ENCODE results near the gene MID1IP1.

MID1IP1 gene

DNA sequence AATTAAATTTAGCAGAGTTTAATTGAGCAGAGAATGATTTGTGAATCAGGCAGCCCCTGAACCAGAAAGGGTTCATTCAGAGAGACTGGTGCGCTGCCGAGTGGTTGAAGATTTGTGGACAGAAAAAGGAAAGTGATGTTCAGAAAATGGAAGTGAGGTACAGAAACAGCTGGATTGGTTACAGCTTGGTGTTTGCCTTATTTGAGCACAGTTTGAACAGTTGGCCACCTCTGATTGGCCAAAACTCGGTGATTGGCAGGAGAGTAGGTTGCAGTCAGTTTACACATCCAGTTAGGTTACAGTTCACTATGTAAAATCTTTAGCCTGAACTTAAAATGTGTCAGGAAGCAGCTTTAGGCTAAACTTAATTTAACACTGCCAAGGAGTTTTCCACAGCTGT, 14.9 kb downstream of the MID1IP1 start:
- DNase-seq (ENCODE audit: low spot score) = no peak

DNA sequence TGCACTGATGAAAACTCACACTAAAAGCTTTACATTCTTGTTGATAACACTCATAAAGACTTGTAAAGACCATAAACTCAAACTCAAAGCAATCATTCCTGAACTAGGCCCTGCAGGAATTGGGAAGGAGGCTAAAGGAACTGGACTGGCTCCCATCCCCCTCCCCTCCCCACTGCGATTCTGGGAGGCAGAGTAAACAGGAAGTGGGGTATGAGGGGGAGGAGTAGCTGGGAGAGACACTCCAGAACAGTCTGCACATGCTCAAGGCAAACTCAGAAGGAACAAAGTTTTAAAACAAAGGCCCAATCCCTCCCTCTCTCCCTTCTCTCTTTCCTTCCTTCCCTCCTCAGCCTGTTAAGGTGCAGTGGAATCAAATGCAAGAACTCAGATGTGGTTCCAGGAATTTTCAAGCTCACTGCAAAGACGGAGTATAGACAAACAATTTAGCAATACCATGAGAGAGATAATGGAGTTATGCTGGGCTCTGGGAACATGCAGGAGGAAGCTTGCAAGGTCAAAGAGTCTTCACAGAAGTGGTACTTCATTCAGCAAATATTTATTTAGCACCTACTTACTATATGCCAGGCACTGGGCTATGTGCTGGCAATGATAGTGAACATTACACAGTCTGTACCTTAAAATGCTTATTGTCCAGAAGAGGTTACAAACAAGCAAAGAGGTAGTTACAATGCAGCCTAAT, 15.9 kb downstream of the MID1IP1 start:
- no peak for DNase-seq (ENCODE audit: low spot score)

DNA sequence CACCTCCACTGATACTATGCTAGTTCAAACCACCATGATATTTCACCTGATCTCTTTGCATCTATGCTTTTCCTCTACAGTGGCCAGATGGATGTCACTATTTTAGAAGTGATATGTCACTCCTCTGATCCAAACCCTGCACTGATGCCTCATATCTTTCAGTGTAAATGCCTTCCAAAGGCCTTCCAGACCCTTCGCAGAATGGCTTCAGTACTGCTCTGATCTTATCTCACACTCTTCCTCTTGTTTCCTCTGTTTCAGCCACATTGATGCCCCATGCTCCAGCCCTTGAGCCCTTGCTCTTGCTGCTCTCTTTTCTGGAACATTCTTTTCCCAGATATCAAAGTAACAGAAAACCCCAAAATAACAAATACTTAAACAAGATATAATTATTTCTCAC, 17.9 kb downstream of the MID1IP1 start:
- no peak for DNase-seq (ENCODE audit: low spot score)

DNA sequence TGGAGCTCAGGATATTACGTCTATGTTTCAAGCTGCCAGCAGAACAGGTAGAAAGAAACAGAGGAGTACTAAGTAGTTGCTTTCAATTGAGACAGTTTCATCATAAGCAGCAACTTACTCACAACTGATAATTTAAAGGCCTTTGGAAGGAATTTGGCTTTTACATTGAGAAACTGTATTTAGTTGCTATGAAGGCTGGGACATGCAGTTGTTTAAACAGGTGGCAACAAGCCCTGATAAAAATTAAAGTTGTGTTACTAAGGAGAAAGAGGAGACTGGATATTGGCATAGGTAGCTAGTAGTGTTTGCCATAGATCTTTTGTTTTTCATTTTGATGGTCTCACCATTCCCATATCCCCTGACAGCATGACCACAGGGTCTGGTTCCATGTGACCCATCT, 18.4 kb downstream of the MID1IP1 start:
- no peak for DNase-seq (ENCODE audit: low spot score)

DNA sequence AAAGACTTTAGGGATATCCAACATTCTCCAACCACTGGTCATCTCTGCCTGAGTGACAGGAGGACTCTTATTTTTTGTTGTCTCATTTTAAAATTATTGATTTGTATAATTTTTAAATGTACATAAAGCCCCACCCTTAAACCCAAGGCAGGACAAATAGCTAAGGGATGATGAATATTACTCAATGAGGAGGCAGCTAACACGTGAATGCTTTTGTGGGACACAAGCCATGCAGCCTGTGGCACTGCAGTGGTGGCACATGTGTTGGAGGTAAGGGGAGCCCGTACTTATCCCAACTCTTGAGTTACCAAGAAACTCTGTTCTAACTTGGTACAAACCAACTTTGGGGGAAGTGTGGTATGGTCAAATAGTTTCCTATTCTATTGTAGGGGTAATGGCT, 19.5 kb downstream of the MID1IP1 start:
- DNase-seq (ENCODE audit: low spot score) = no peak

DNA sequence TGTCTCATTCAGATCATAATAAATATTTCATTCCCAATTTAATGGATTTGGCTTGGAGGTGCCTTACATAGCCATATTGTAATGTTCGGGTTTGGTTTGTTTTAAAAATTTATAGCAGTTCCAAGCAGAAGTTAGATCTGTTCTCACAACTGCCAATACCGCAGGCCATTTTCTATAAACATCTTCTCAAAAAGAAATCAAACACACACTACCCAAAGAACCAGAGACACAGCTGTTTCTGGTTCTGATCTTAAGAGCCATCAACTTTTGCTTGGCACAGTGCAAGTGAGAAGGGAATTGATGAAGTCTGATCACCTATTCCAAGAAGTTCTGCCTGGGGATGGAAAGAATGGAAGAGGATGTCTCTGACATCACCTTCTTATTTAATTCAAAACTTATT, 22.9 kb downstream of the MID1IP1 start:
- DNase-seq (ENCODE audit: low spot score) = no peak

DNA sequence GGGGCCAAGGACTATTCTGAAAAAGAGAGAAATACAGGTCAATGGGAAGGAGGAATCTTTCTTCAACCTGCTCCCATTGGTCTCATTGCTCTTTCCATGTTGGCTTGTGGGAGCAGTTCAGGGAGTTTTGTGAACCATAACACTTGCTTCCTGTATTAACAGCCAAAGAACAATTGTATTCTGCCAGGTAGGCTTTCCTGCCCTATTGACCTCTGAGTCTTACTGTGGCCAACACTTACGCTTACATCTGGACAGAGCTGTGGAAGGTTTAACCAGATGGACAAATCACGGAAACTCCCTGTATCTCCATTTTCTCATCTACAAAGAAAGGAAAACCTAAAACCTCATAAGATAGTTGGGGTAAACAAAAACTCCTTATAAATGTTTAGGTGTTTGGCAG, 30.7 kb downstream of the MID1IP1 start:
- no peak for DNase-seq (ENCODE audit: low spot score)

DNA sequence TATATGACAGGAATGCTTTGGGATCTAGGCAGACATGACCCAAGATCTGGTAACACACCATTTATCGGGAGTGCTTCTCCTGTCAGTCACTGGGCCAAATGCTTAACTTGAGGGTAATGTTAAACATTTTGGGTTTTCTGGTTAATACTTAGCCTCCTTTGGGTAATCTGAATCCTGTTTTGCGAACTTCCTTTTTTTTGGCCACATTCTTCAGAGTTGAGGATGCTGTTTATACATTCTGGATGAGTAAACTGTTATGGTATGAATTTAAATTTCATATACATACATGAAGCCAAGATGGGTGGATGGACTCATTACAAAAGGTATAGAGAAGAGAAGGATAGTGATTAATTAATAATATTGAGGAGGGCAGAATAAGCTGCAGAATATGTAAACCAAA, 36.1 kb downstream of the MID1IP1 start:
- DNase-seq (ENCODE audit: low spot score) = no peak

DNA sequence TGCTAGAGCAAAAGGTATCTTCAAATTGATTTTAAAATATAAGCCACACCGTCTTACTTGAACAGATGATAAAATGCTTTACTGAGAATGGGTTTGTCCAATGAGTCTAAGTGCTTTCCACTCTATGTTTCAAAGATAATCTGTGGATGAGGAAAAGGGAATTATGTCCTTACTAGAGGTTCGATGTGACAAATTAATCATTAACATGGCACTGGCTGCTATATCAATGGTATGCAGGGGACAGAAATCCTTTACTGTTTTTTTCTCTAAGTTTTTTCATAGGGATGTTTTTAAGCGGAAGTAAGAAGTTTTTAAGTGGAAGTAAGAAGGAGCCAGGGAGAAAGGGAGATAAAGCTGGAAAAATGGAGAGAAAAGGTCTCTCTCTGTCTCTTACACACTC, 38.0 kb downstream of the MID1IP1 start:
- no peak for DNase-seq (ENCODE audit: low spot score)

DNA sequence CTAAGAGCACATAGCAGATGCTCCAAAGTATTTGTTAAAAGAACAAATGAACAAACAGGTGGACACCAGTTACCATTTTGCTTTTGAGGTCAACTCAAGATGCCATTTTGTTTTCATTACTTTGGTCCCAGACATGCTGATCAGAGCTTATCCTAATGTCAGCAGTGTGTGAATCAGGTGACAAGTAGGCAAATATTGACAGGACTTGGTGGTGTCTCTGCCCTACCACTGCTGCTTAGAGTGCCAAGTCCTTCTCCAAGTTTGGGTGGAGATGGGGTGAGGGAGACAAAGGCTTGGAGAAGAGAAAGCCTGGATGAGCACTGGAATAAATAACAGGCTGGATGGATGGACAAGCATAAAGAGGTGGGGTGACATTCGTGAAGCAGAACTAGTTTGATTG, 38.7 kb downstream of the MID1IP1 start:
- no peak for DNase-seq (ENCODE audit: low spot score)

DNA sequence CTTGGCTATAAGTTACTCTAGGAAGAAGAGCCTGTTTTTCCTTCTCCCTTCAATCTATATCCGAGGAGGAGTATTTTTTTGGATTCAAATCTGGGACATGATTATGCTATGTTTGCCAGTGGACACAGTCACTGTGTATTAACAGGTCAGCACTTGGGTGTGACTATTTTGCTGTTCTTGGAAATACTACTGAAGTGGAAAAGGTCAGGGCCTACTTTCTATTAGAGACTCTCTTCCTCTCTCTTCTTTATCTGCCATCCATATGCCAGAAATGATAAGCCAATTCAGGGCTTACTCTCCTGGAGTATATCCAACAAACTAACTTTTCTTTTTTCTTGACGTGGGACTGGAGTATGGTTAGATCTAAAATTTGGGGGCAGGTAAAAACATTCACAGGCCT, 40.5 kb downstream of the MID1IP1 start:
- no peak for DNase-seq (ENCODE audit: low spot score)

DNA sequence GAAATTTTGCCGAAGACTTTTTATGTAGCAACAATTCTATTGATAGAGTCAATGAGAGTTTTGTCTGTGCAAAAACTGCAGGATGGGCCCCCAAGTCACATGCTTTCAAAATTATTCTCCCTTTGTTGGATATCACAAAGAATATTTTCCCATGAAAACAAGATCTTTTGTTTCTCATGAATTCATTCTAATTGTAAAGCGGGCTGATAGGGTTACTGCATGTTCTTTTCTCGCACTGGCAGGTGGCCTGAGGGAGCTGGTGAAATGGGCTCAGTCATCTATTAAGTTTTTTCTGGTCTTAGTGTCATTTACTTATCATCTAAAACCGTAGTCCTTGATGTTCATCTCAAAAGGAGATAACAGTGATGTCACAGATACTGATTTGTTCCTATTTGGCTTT, 44.2 kb downstream of the MID1IP1 start:
- no peak for DNase-seq (ENCODE audit: low spot score)

DNA sequence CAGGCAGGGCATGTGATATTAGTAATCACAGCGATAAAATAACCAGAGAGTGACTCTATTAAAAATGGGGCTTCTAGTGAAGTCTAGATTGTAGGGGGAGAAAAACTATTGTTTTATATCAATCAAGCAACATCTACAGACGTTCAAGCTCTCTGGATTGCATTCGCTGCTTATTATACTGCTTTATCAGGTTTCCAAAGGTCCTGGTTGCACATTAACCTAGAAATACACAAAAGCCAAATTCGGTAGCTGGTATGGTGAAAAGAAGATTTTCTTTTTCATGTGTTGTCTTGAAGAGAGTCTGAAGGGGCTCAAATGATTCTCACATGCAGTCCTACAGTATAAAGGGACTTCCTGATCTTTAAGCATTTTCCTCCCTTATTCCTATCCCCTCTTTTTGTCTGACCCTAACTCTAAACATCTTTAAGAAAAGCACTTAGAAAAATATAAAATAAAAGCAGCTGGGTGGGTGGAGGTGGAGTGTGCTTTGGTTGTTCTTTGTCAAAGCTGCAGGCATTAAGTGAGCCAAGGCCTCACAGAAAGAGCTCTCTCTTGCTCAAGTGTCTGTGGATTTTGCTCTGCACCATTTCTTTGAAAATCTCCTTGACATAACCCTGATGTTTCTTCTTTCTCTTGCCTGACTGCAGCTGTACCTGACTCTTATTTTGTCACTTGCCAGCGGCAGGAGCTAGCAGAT, 46.1 kb downstream of the MID1IP1 start:
- DNase-seq (ENCODE audit: low spot score) = no peak

DNA sequence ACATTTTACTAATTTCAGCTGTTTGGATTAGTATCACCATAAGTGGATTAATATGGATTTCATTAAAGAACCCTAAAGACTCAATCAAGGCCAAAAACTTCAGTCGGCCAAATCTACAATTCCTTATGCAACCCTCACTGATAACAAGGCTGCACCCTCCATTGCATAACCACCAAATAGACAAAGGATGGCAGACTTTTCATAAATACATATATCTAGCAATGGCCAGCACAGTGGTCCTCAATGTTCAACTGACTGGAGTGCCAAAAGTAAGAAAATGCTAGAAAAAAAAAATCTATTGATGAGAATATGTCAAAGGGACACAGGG, 46.6 kb downstream of the MID1IP1 start:
- DNase-seq (ENCODE audit: low spot score) = no peak

DNA sequence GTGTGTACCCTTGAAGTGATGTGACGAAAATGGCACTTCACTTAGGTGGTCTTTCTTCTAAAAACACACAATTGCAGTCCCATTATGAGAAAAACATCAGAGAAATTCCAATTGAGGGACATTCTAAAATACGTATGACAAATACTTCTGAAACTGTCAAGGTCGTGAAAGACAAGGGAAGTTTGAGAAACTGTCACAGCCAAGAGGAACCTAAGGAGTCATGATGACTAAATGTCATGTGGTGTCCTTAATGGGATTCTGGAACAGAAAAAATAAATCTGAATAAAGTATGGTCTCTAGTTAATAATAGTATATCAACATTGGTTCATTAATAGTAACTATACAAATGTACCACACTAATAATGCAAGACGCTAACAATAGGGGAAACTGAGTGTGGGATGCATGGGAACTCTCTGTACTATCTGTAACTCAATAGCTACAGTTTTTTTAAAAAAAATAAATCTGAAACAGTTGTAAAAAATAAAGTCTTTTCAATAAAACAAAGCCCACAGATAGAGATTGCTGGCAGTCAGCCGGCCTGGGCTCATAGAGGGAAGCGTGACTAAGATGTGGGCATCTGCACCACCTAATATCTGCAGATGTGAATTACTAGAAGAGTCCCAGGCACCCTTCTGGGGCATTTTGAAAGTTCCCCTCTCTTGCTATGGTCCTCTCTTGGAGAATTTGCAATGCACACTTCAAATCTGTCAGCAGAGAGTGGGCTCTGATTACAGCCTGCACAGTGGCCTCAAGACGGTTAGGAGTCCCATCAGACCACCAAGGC, 47.6 kb downstream of the MID1IP1 start:
- DNase-seq (ENCODE audit: low spot score) = no peak

DNA sequence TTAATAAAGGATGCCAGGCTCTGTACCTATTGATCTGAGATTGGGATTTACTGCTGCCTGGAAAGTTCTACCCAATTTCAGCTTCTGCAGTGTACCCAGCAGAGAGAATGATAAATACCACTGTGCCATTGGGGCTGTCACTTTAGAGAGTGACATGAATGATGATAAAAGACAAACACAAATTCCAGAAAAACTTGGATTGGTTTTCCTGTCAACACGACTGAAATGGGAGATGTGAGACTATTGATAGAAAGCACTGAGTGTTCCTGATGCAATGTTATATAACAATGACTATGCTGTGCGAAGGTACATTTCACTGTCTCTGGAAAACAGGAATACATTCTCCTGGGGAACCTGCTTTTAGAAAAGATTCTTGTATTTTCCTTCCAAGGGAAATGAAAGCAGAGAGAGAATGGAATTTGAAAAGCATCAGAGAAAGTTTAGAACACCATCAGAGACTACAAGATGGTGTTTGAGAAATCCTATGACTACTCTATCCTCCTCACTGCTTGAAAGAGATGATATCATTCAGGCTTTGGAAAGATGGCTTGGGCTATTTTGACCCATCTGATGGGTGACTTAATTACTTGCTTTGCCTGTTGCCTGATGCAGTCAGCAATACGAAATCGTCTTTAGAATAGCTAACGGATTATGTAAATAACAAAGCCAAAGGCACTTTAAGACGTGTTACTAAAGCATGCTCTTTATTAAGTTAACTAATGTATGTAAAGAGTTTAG, 49.7 kb downstream of the MID1IP1 start:
- no peak for DNase-seq (ENCODE audit: low spot score)

DNA sequence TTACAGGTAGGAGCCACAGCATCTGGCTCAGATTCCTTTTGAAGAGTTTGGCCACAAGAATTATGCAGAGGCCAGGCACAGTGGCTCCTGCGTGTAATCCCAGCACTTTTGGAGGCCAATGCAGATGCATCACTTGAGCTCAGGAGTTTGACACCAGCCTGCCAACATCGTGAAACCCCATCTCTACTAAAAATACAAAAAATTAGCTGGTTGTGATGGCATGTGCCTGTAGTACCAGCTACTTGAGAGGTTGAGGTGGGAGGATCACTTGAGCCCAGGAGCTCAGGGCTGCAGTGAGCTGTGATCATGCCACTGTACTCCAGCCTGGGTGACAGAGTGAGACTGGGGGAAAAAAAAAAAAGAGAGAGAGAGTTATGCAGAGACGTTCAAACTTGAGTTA, 53.0 kb downstream of the MID1IP1 start:
- DNase-seq (ENCODE audit: low spot score) = no peak

Measured in LoVo (cell line).